Left renal pelvis (tissue), 4 donors: Measurements from ENCODE around the gene STPG1. TPM values are rescaled to one million over a fixed set of nuclear protein-coding genes. Genes with fewer than 3 reads are reported as not detected.
A peak's percentile ranks its signal among the peaks of the same experiment; 100 is the strongest.

Source experiments
- DNase-seq, 4 donors: peaks; one replicate each; pipeline ENCODE4 v3.0.0-alpha.2; 2013; ENCODE audit warnings: low read depth in 4 of 4, low spot score in 3 of 4
- polyA plus RNA-seq, 4 donors: library from polyadenylated mRNA; unstranded; fragments of 120-200 nt; gene quantifications; one replicate each; pipeline ENCODE4 v1.2.1, GENCODE V29; 2013; ENCODE audit not compliant: insufficient read length in 4 of 4

Gene STPG1
- polyA plus RNA-seq, 4 donors: 7.7 to 13.4 (median 11.6) TPM

DNA sequence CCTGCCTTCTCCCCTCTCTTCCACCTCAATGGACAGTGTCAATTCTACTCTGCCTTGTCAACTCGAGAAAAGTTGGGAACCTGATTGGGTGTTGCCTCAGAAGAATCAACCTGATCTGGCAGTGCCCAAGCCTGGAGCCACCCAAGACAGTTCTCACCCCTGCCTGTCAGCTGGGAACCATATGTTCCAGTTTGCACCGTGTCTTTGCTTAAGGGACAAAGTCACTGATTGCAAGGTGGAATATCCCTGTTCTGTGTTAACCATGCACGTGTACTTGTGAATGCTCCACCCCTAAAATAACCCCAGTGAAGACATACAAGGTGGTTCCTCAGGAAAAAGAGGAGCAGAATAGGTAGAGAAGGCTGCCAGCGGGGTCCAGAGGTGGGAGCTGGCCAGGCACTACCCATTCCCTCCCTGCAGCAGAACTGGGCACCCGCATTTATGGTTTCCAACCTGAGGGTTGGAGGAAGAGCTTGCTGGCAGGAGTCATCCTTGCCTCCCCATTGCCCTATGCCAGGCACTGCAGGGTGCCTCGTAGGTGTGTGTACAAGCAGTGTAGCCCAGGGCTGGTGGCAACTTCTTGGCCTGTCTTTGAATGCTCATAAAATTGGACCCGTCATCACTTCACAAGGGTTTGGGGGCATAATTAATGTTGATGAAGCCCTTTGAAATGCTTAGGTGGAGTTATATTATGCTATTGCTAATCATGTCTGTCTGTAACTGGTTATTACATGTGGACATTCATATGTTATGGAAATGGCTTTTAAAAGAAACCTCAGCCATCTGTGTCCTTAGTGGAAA is 13.4 kb upstream of the STPG1 start:
- DNase-seq: no peak

DNA sequence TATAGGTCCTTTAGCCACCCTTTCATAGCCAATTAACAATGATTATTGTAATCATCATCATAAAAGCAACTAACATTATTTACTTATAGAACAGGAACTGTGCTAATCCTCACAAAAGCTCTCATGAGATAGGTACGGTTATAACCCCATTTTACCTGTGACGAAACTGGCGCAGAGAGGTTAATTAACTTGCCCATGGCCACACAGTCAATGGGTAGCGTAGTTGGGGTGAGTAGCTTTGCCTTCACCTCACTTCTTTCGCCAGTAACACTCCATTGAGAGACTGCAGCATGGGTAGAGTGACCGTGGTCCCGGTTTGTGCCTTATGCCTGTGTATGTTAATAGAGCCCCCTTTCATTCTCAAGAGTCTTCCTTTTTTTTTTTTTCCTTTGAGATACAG is 12.3 kb upstream of the STPG1 start:
- DNase-seq: no peak

GRCh38 chr1:24425441-24425840 is 11.9 kb upstream of the STPG1 start:
- no peak for DNase-seq

- no peak for DNase-seq
Measured at GRCh38 chr1:24424990-24425389, 11.4 kb upstream of the STPG1 start.

- DNase-seq: no peak
Measured at GRCh38 chr1:24424207-24424606, 10.6 kb upstream of the STPG1 start.

GRCh38 chr1:24421502-24421901 is 7.9 kb upstream of the STPG1 start:
- DNase-seq: no peak

GRCh38 chr1:24420547-24420946 is 7.0 kb upstream of the STPG1 start:
- DNase-seq: no peak

GRCh38 chr1:24418898-24419628 is 5.5 kb upstream of the STPG1 start:
- no peak for DNase-seq

- no peak for DNase-seq
Measured at GRCh38 chr1:24417681-24418080, 4.1 kb upstream of the STPG1 start.

- no peak for DNase-seq
Measured at GRCh38 chr1:24416666-24417391, 3.2 kb upstream of the STPG1 start.

DNA sequence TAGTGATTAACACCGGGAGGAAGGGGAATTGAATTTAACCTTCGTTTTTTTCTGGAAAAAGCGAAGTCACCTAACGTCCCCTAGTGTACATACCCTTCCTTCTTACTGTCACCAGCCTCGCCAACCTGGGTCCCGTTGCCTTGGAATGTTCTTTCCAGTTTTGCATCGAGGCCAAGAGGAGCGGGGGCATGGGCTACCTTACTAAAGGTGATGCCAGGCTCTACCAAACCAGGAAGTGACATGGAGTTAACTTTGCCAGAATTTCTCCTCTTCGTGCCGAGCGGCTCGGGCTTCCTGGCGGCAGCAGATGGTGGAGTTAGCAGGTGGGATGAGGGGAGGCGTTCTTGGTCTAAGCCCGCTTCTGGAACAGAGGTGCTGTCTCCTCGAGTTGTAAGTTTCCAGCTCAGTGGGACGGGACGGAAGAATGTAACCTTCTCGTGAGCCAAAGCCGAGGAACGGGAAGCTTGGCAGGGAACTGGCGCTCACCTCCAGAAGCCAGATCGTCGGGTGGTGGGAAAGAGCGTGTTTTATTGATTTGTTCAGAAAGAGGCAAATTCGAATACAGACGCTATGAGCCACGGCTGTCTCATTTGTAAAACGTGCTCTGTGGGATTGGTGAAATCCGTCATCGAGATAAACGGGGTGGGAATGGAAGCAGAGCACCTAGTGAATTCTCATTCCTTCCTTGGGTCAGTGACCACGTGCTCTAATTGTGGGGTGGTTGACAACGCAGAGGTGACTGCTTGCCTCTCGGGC is 2.5 kb upstream of the STPG1 start:
- DNase-seq: no peak

GRCh38 chr1:24415334-24415909 is 1.8 kb upstream of the STPG1 start, which contains the start of gene NIPAL3:
Gene NIPAL3, plus strand, starts transcription at chr1:24415802. Its CDS starts 3,746 bp downstream, at chr1:24419548.
- DNase-seq: peak; percentile 98 to 99 (median 98)

DNA sequence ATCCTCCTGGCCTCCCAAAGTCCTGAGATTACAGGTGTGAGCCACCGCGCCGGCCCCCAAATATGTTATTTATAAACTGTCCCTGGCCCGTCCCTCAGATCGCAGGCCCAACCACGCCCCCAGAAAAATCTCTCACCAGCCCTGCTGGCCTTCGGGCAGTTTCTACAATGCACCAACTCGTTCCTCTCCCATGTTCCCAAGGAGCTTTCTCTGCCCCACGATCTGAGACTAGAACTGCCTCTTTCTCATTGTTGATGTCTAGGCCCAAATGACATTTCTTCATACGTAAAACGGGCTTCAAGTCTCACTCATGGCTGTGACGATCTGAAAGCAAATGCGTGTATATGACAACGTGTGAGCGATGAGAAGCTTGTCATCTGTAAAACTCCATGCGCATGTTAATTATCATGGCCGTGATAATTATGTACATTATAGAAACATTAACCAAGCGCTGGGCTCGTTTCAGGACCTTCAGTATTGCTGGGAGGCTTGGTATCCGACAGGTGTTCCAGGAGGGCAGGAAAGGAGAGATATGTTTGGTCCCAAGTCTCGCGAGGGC is 1.3 kb upstream of the STPG1 start:
- no peak for DNase-seq

- DNase-seq: no peak
Measured at GRCh38 chr1:24412408-24412807, 1.2 kb downstream of the STPG1 start.

DNA sequence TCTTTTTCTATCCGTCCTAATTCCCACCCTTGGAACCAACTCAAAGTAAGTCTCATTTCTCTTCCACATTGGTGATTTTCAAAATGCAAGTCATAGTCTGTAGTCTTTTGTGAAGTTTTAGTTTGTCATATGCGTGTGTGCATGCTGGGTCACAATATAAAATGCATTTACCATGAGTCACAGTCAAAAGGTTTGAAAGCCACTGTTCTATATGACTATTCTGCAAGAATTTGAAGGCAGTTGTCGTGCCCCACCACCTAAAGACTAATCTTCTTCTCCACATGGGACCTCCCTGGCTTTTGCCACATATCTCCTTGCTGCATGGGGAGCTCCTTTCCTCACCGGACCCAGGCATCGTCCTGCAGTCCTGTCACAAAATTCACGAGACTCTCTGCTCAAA is 1.6 kb downstream of the STPG1 start:
- no peak for DNase-seq

GRCh38 chr1:24410750-24411149 is 2.8 kb downstream of the STPG1 start:
- no peak for DNase-seq

- no peak for DNase-seq
Measured at GRCh38 chr1:24409535-24409934, 4.0 kb downstream of the STPG1 start.

GRCh38 chr1:24406788-24407187 is 6.8 kb downstream of the STPG1 start:
- no peak for DNase-seq

DNA sequence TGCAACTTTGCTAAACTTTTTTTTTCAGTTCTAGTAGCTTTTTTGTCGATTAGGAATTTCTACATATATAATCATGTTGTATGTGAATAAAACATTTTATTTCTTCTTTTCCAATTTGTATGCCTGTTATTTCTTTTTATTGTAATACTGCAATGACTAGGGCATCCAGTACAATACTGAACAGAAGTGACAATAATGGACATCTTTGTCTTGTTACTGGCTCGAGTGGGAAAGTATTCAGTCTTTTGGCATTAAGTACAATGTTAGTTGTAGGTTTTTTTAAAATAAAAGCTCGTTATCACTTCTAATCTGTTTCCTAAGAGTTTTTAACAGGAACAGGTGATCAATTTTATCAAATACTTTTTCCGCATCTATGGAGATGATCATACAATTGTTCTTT is 9.8 kb downstream of the STPG1 start:
- DNase-seq: no peak

- DNase-seq: no peak
Measured at GRCh38 chr1:24400065-24400464, 13.5 kb downstream of the STPG1 start.
